GM23338 (cell line): ENCODE data around the gene UBE2G2. TPM values are rescaled to one million over a fixed set of nuclear protein-coding genes. Genes with fewer than 3 reads are reported as not detected.

Source experiments
- ATAC-seq: fragments of 200-7000 bp; cut with Tn5 transposase; 3 replicates; pipeline ENCODE4 v1.9.1; 2020
- DNase-seq: peaks from one replicate; pipeline ENCODE4 v3.0.0-alpha.2; 2015; ENCODE audit warnings: low spot score
- H2AFZ ChIP-seq: fragments of 200-600 bp; sonication (generic); 2 replicates; pipeline ENCODE4 v1.8.0; 2016; ENCODE audit warnings: antibody characterized with exemption, mild to moderate bottlenecking, moderate library complexity
- H3F3A ChIP-seq: fragments of 200-600 bp; sonication (generic); replicated peaks from 2 replicates; pipeline ENCODE4 v1.8.0; 2017; ENCODE audit warnings: antibody characterized with exemption, mixed run types, low read depth
- H3K27ac ChIP-seq: fragments of 200-600 bp; sonication (generic); 2 replicates; pipeline ENCODE4 v1.6.1; 2016; ENCODE audit warnings: low read depth
- H3K27me3 ChIP-seq: fragments of 200-600 bp; sonication (generic); 2 replicates; pipeline ENCODE4 v1.8.0; 2016; ENCODE audit warnings: mild to moderate bottlenecking, mixed run types, moderate library complexity; ENCODE audit not compliant: insufficient read depth
- H3K36me3 ChIP-seq: fragments of 200-600 bp; sonication (generic); 2 replicates; pipeline ENCODE4 v1.8.0; 2016; ENCODE audit warnings: mild to moderate bottlenecking; ENCODE audit not compliant: insufficient read depth
- H3K4me1 ChIP-seq: fragments of 200-600 bp; sonication (generic); 2 replicates; pipeline ENCODE4 v1.8.0; 2016; ENCODE audit warnings: mild to moderate bottlenecking, moderate library complexity; ENCODE audit not compliant: insufficient read depth
- H3K4me2 ChIP-seq: fragments of 200-600 bp; sonication (generic); 2 replicates; pipeline ENCODE4 v1.7.1; 2017; ENCODE audit warnings: mixed run types
- H3K4me3 ChIP-seq: fragments of 200-600 bp; sonication (generic); 2 replicates; pipeline ENCODE4 v1.6.1; 2016; ENCODE audit warnings: mixed run types
- H3K79me2 ChIP-seq: fragments of 200-600 bp; sonication (generic); replicated peaks from 2 replicates; pipeline ENCODE4 v1.8.0; 2017; ENCODE audit warnings: mild to moderate bottlenecking; ENCODE audit not compliant: insufficient read depth
- H3K9me2 ChIP-seq: fragments of 200-600 bp; sonication (generic); 2 replicates; pipeline ENCODE4 v1.8.0; 2017; ENCODE audit not compliant: insufficient read depth
- H4K20me1 ChIP-seq: fragments of 200-600 bp; sonication (generic); replicated peaks from 2 replicates; pipeline ENCODE4 v1.8.0; 2017; ENCODE audit warnings: mild to moderate bottlenecking; ENCODE audit not compliant: insufficient read depth
- H3K27ac Mint-ChIP-seq: 2 replicates; pipeline ENCODE4 v1.8.0; 2020; ENCODE audit warnings: inconsistent platforms, mild to moderate bottlenecking, moderate library complexity, mixed read lengths
- H3K27me3 Mint-ChIP-seq: 3 replicates; pipeline ENCODE4 v1.8.0; 2022; ENCODE audit warnings: low read depth, mild to moderate bottlenecking, moderate library complexity, mixed read lengths, inconsistent platforms; ENCODE audit not compliant: insufficient read depth, poor library complexity
- H3K36me3 Mint-ChIP-seq: 3 replicates; pipeline ENCODE4 v1.8.0; 2021; ENCODE audit warnings: low read depth, mild to moderate bottlenecking, inconsistent platforms, moderate library complexity, mixed read lengths
- H3K4me1 Mint-ChIP-seq: 3 replicates; pipeline ENCODE4 v1.8.0; 2020; ENCODE audit warnings: mild to moderate bottlenecking, inconsistent platforms, mixed read lengths
- H3K4me3 Mint-ChIP-seq: 3 replicates; pipeline ENCODE4 v1.8.0; 2021; ENCODE audit warnings: moderate library complexity, mild to moderate bottlenecking, inconsistent platforms, mixed read lengths
- H3K9me3 Mint-ChIP-seq: 3 replicates; pipeline ENCODE4 v1.8.0; 2020; ENCODE audit warnings: moderate library complexity, mild to moderate bottlenecking, inconsistent platforms, mixed read lengths
- CREB1 ChIP-seq: fragments of 250-450 bp; sonication (Bioruptor Pico); IDR thresholded peaks from 2 replicates; pipeline ENCODE4 v1.5.0; 2020; ENCODE audit warnings: low read depth, mild to moderate bottlenecking, moderate library complexity
- CTCF ChIP-seq, 2 experiments: fragments of 200-600 bp in 1 of 2; sonication (generic) in 1 of 2; conservative IDR thresholded peaks; 2 replicates each; pipeline versions ENCODE4 v1.5.1 to v1.6.1; 2016 to 2017; ENCODE audit warnings: antibody characterized with exemption in 2 of 2, low read depth in 2 of 2, mild to moderate bottlenecking in 2 of 2, moderate library complexity in 1 of 2
- JUNB ChIP-seq: IDR thresholded peaks from one replicate; pipeline ENCODE4 v1.6.1; 2016; ENCODE audit warnings: antibody characterized with exemption; ENCODE audit not compliant: unreplicated experiment
- NANOG ChIP-seq: IDR thresholded peaks from 2 replicates; pipeline ENCODE4 v1.6.1; 2016; ENCODE audit warnings: antibody characterized with exemption, borderline replicate concordance
- REST ChIP-seq: IDR thresholded peaks from one replicate; pipeline ENCODE4 v1.6.1; 2018; ENCODE audit warnings: antibody characterized with exemption; ENCODE audit not compliant: unreplicated experiment
- ZNF114 ChIP-seq: fragments of 250-450 bp; sonication (Bioruptor Pico); IDR thresholded peaks from 2 replicates; pipeline ENCODE4 v1.5.0; 2020; ENCODE audit warnings: mild to moderate bottlenecking, moderate library complexity
- ZNF331 ChIP-seq: fragments of 250-450 bp; sonication (Bioruptor Pico); IDR thresholded peaks from 2 replicates; pipeline ENCODE4 v1.5.0; 2020; ENCODE audit warnings: low read depth, mild to moderate bottlenecking, moderate library complexity
- polyA plus RNA-seq: library from polyadenylated mRNA; unstranded; fragments of >200 nt; fragmentation: Nextera tagmentation; extraction: Ambion mirVana; gene quantifications from 2 replicates; pipeline ENCODE4 v1.2.1, GENCODE V29; 2016
- total RNA-seq: library from RNA; depleted of rRNA; stranded (reverse); fragments of >200 nt; shearing (Covaris generic); gene quantifications from 2 replicates; pipeline ENCODE4 v1.2.3, GENCODE V29; 2014
- TF ChIP-seq, protein P1 (sequence below): IDR thresholded peaks from 2 replicates; pipeline ENCODE4 v1.6.1; 2016; ENCODE audit warnings: antibody characterized with exemption

Gene UBE2G2
- total and polyA plus RNA-seq, 2 experiments from 2014 or later = 66.4 to 100 TPM

- Histone ChIP-seq H3F3A (no peaks in the 10 kb centered on the region), H3K4me3 (no peak overlapping the region; the same call in 1 of the 2 replicates), H4K20me1 (peaks cover 20% of the 10 kb centered on the region), H3K79me2 (peaks cover 57% of the 10 kb centered on the region), H3K4me1 (0 out of 2 replicates have a peak, but pooled peaks cover 4% of the 10 kb centered on the region), H3K27ac (no peak overlapping the region), H3K9me2 (no peaks in the 10 kb centered on the region), H3K4me2 (0 out of 2 replicates have a peak overlapping the region, but pooled peaks have one; percentile 35), H2AFZ (no peak overlapping the region), H3K27me3 (0 out of 2 replicates have a peak, but pooled peaks cover 8% of the 10 kb centered on the region), H3K36me3 (no peaks in the 10 kb centered on the region)
- DNase-seq (no peak), ATAC-seq (no peak)
- H3K9me3 Mint-ChIP-seq = peaks cover 22% of the 10 kb centered on the region
- TF ChIP-seq ZNF331 (CRISPR knock-in tag) = no peak
- no peak for TF ChIP-seq JUNB
- TF ChIP-seq ZNF114 (CRISPR knock-in tag) = no peak
- no peak for TF ChIP-seq CTCF (conservative IDR thresholded peaks at IDR 0.05; ENCODE audit: low read depth in 2 of 2)
- H3K4me1 Mint-ChIP-seq = peaks cover 10% of the 10 kb centered on the region
- peaks cover 26% of the 10 kb centered on the region for H3K36me3 Mint-ChIP-seq
- peak overlapping the region; percentile 71 for H3K4me3 Mint-ChIP-seq
- H3K27ac Mint-ChIP-seq = no peak overlapping the region
- peaks cover 21% of the 10 kb centered on the region for H3K27me3 Mint-ChIP-seq
These were observed 14.4 kb upstream of the UBE2G2 start for GRCh38 chr21:44815852-44816628.

- Mint-ChIP-seq H3K9me3 (peaks cover 14% of the 10 kb centered on the region), H3K4me1 (peaks cover 10% of the 10 kb centered on the region), H3K27ac (no peak overlapping the region), H3K36me3 (peaks cover 26% of the 10 kb centered on the region), H3K4me3 (no peak overlapping the region), H3K27me3 (peaks cover 19% of the 10 kb centered on the region)
- Histone ChIP-seq H3K27me3 (0 out of 2 replicates have a peak, but pooled peaks cover 8% of the 10 kb centered on the region), H4K20me1 (peaks cover 20% of the 10 kb centered on the region), H3K27ac (no peak overlapping the region), H2AFZ (no peak overlapping the region), H3K9me2 (no peaks in the 10 kb centered on the region), H3K4me3 (no peak overlapping the region), H3K36me3 (no peaks in the 10 kb centered on the region), H3K4me1 (0 out of 2 replicates have a peak, but pooled peaks cover 4% of the 10 kb centered on the region), H3F3A (no peaks in the 10 kb centered on the region), H3K79me2 (peaks cover 59% of the 10 kb centered on the region), H3K4me2 (no peak overlapping the region)
- no peak for ATAC-seq
- DNase-seq = no peak
- TF ChIP-seq NANOG (no peak), JUNB (no peak), CREB1 (CRISPR knock-in tag) (no peak), REST (no peak)
- TF ChIP-seq, protein P1, sequence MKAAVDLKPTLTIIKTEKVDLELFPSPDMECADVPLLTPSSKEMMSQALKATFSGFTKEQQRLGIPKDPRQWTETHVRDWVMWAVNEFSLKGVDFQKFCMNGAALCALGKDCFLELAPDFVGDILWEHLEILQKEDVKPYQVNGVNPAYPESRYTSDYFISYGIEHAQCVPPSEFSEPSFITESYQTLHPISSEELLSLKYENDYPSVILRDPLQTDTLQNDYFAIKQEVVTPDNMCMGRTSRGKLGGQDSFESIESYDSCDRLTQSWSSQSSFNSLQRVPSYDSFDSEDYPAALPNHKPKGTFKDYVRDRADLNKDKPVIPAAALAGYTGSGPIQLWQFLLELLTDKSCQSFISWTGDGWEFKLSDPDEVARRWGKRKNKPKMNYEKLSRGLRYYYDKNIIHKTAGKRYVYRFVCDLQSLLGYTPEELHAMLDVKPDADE = no peak
These were observed 13.6 kb upstream of the UBE2G2 start for GRCh38 chr21:44815225-44815624.
